Coronary artery (tissue), 2 donors: ENCODE results near the gene SNX21.

Experiments used
- DNase-seq: peaks from one replicate; pipeline ENCODE4 v3.0.0-alpha.2; 2017; ENCODE audit warnings: low spot score
- H3K27ac ChIP-seq, 2 donors: fragments of 200-600 bp; sonication (generic); one replicate each; pipeline ENCODE4 v1.5.1; 2016 to 2019
- H3K4me3 ChIP-seq: fragments of 200-600 bp; sonication (generic); 2 replicates; pipeline ENCODE4 v1.5.1; 2016; ENCODE audit warnings: mild to moderate bottlenecking, moderate library complexity
- CTCF ChIP-seq: fragments of 200-600 bp; sonication (generic); IDR thresholded peaks from one replicate; pipeline ENCODE4 v1.5.1; 2019; ENCODE audit warnings: antibody characterized with exemption

The SNX21 gene

GRCh38 chr20:45892049-45892825 lies 58.6 kb downstream of the SNX21 start:
- Histone ChIP-seq H3K4me3 (peak overlapping the region; percentile 95), H3K27ac (no peak overlapping the region)
- TF ChIP-seq CTCF, result no peak
- DNase-seq, result no peak
